Heart left ventricle (tissue), 16 donors: ENCODE data around the gene PHF14. TPM values are rescaled to one million over a fixed set of nuclear protein-coding genes. Genes with fewer than 3 reads are reported as not detected.

Experiments used
- ATAC-seq, 4 donors: fragments of 200-7000 bp; cut with Tn5 transposase; one replicate each; pipeline ENCODE4 v1.9.1; 2020 to 2022; ENCODE audit warnings: moderate library complexity in 4 of 4, mild to moderate bottlenecking in 3 of 4, moderate number of reproducible peaks in 1 of 4
- DNase-seq, 5 donors: peaks; one replicate each; pipeline ENCODE4 v3.0.0-alpha.2; 2020
- H3K27ac ChIP-seq, 12 donors: fragments of 200-600 bp; sonication (generic) in 4 of 12; one replicate each; pipeline versions ENCODE4 v1.5.0 to v1.8.0; 2016 to 2022; ENCODE audit warnings: mild to moderate bottlenecking in 2 of 12
- H3K27me3 ChIP-seq, 9 donors: fragments of 200-600 bp; sonication (generic) in 2 of 9; one replicate each; pipeline versions ENCODE4 v1.5.1 to v1.8.0; 2016 to 2022; ENCODE audit warnings: mild to moderate bottlenecking in 3 of 9
- H3K36me3 ChIP-seq, 9 donors: fragments of 200-600 bp; sonication (generic) in 2 of 9; one replicate each; pipeline versions ENCODE4 v1.5.0 to v1.8.0; 2018 to 2022; ENCODE audit warnings: mild to moderate bottlenecking in 2 of 9
- H3K4me1 ChIP-seq, 12 donors: fragments of 200-600 bp; sonication (generic) in 4 of 12; one replicate each; pipeline versions ENCODE4 v1.5.0 to v1.8.0; 2016 to 2022; ENCODE audit warnings: mild to moderate bottlenecking in 3 of 12
- H3K4me3 ChIP-seq, 12 donors: fragments of 200-600 bp; sonication (generic) in 4 of 12; one replicate each; pipeline versions ENCODE4 v1.5.0 to v1.8.0; 2017 to 2022; ENCODE audit warnings: mild to moderate bottlenecking in 9 of 12, moderate library complexity in 4 of 12
- H3K9me3 ChIP-seq, 12 donors: fragments of 200-600 bp; sonication (generic) in 4 of 12; one replicate each; pipeline versions ENCODE4 v1.5.0 to v1.8.0; 2016 to 2022; ENCODE audit warnings: mild to moderate bottlenecking in 1 of 12
- POLR2A ChIP-seq, 2 donors: fragments of 450-650 bp; IDR thresholded peaks; one replicate each; pipeline ENCODE4 v1.6.1; 2017; ENCODE audit warnings: antibody characterized with exemption in 2 of 2, mild to moderate bottlenecking in 2 of 2, moderate library complexity in 2 of 2
- WGBS, 4 donors: extraction: QIAGEN DNeasy Blood & Tissue Kit in 2 of 4; methylation state at CpG; one replicate each; pipeline versions ENCODE4 v1.1.5 to v1.1.7; 2013 to 2018; 5-methylcytosine and 5-hydroxymethylcytosine counted together
- intact Hi-C, 10 donors: fragments of 100-400 bp; cut with DNase I; formaldehyde crosslinking; loops; one replicate each; pipeline versions ENCODE4 v1.11.1 to v1.14.2; 2022
- polyA plus RNA-seq, 2 donors: library from polyadenylated mRNA; stranded (reverse); fragments of 200-250 nt; gene quantifications; one replicate each; pipeline ENCODE4 v1.2.3, GENCODE V29; 2013
- total RNA-seq, 9 donors: library from RNA; depleted of rRNA in 2 of 9; stranded (reverse); fragments of >200 nt in 2 of 9; fragmentation: NEBNext Ultra II Directional in 3 of 9; extraction: Animal tissue kit (Norgen Biotek cat#: 25700) in 3 of 9; gene quantifications; one replicate each; pipeline versions ENCODE4 v1.1.0 to v1.2.4, GENCODE V29; 2016 to 2023
- TF ChIP-seq, protein P1 (sequence below), 12 donors: fragments of 200-600 bp; sonication (generic) in 4 of 12; IDR thresholded peaks; one replicate each; pipeline versions ENCODE4 v1.5.0 to v1.8.0; 2018 to 2022; ENCODE audit warnings: antibody characterized with exemption in 12 of 12, mild to moderate bottlenecking in 5 of 12
- donor health status: ischemic (EF 13 %, LVEDD 7.1; RV severe dilation, severe dysfunction).
- donor health status: healthy with polysubstance abuse.
- donor health status: DM: no; HTN: yes; CAD: no.
- donor health status: DM: no; HTN: no; CAD: no.
- donor health status: ischemic (EF 25% LVEDD 6.9; RV normal size, moderate dysfunction).
- donor health status: ischemic (EF 25% LVEDD 5.7; RV mildly dilated, moderate dysfunction).
- donor health status: healthy.
- donor health status: DM: yes; HTN: yes; CAD: no.
- donor health status: ischemic (EF 35%, LVEDD 5.7; RV mildly dilated, moderate dysfunction).
- donor health status: nonischemic (EF 11% LVEDD 7.7; RV severe dilation, severe dysfunction).
- donor health status: DM: yes; HTN: yes; CAD: no.
- donor health status: PGD.
- donor health status: ischemic (EF 29% LVEDD 5.4; RV normal size, mild dysfunction).
- donor health status: nonischemic (EF 23%, LVEDD 6.1; RV moderate dilation, normal function).

Gene PHF14
- total and polyA plus RNA-seq, 11 donors, result 8.8 to 21.4 (median 14.3) TPM

DNA sequence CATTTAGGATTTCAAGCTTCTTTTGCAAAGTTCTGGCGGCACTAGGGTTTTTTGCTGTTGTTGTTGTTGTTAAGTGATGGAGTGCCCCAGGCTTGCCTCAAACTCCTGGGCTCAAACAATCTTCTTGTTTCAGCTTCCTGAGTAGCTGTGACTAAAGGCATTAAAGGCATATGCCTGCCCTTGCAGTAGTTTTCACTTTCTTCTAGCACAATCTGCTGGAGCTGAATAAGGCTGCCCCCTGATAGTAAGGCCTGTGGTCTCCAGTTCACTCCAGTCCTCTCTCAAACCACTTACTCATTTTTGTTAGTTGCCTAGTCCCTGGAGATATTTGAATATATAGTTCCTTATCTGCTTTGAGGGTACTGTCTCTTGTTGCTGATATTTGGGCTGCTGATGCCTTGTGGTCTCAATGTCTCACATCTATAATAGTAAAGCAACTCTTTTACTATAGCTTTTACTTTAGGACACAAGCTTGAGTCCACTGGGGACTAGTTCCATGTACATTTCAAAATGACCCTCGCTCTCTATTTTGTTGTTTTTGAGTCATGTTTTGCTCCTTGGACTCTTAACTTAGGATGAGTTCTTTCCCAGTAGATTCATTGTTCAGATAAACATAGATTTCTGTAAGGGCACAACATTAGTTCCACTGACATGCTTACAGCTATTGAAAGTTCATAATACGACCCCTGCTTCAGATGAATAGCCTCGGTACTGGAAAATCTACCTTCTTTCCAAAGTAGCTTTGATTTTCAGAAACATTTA is 25.5 kb downstream of the PHF14 start:
- DNase-seq, result no peak
- H3K27ac ChIP-seq, result no peak overlapping the region
- TF ChIP-seq POLR2A (IDR thresholded peaks at IDR 0.05), result no peak
- TF ChIP-seq, protein P1, sequence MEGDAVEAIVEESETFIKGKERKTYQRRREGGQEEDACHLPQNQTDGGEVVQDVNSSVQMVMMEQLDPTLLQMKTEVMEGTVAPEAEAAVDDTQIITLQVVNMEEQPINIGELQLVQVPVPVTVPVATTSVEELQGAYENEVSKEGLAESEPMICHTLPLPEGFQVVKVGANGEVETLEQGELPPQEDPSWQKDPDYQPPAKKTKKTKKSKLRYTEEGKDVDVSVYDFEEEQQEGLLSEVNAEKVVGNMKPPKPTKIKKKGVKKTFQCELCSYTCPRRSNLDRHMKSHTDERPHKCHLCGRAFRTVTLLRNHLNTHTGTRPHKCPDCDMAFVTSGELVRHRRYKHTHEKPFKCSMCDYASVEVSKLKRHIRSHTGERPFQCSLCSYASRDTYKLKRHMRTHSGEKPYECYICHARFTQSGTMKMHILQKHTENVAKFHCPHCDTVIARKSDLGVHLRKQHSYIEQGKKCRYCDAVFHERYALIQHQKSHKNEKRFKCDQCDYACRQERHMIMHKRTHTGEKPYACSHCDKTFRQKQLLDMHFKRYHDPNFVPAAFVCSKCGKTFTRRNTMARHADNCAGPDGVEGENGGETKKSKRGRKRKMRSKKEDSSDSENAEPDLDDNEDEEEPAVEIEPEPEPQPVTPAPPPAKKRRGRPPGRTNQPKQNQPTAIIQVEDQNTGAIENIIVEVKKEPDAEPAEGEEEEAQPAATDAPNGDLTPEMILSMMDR (IDR thresholded peaks at IDR 0.05), result no peak
- no peak overlapping the region for H3K4me3 ChIP-seq
- intact Hi-C loops, result no loop called here
- H3K4me1 ChIP-seq, result peaks cover 0 to 12% (median 1%) of the 10 kb centered on the region in 12 donors
- ATAC-seq, result no peak
- peaks cover 0 to 16% (median 3%) of the 10 kb centered on the region in 12 donors for H3K9me3 ChIP-seq
- WGBS, 4 donors, result 79 to 89% (median 83%) methylated on average over 4 of the region's 4 CpGs
- peaks cover 0 to 15% (median 10%) of the 10 kb centered on the region in 9 donors for H3K36me3 ChIP-seq
- H3K27me3 ChIP-seq, result no peaks in the 10 kb centered on the region

DNA sequence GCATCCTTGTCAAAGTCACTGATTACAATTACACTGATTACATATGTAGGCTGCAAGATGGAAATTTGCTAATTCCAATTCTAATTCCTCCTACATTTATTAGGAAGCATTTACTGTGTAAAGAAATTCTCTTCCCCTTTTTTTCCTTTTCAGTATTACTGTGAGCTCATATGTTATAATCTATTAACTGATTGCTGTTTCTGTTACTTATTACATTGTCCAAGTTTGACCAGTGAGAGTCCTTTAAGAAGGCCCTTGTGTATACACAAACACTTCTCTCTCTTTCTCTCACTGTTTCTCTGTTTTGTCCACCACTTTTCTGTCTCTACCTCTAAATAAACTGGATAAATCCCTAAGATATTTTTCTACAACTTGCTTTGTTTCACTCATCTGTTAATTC is 31.5 kb downstream of the PHF14 start:
- Histone ChIP-seq H3K36me3 (peaks cover 0 to 8% (median 0%) of the 10 kb centered on the region in 9 donors), H3K4me3 (no peak overlapping the region), H3K4me1 (no peaks in the 10 kb centered on the region), H3K27ac (no peak overlapping the region), H3K27me3 (no peaks in the 10 kb centered on the region), H3K9me3 (no peaks in the 10 kb centered on the region)
- intact Hi-C loops, result no loop called here
- ATAC-seq (no peak), DNase-seq (no peak)
- TF ChIP-seq, protein P1 (IDR thresholded peaks at IDR 0.05), result no peak
- TF ChIP-seq POLR2A (IDR thresholded peaks at IDR 0.05), result no peak

DNA sequence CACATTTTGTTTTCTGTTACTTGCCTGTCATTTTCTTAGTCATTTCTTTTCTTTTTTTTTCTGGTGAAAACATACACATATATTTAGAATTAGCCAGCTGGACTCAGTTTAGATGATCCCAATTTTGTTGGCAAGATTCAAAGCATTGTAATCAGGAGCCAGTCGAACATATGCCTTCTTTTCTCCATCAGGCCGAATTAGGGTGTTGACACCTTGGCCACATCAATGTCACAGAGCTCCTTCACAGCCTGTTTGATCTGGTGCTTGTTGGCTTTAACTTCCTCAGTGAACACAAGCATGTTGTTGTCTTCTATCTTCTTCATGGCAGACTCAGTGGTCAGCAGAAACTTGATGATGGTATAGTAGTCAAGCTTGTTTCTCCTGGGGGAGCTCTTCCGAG is 32.6 kb downstream of the PHF14 start:
- H3K36me3 ChIP-seq, result peaks cover 0 to 8% (median 0%) of the 10 kb centered on the region in 9 donors
- TF ChIP-seq POLR2A (IDR thresholded peaks at IDR 0.05), result no peak
- TF ChIP-seq, protein P1 (IDR thresholded peaks at IDR 0.05), result no peak
- H3K27me3 ChIP-seq, result no peaks in the 10 kb centered on the region
- ATAC-seq (no peak), DNase-seq (no peak)
- H3K27ac ChIP-seq, result no peak overlapping the region
- no peaks in the 10 kb centered on the region for H3K9me3 ChIP-seq
- intact Hi-C loops, result no loop called here
- H3K4me3 ChIP-seq, result no peak overlapping the region
- H3K4me1 ChIP-seq, result peaks cover 0 to 1% (median 0%) of the 10 kb centered on the region in 12 donors
- WGBS, 4 donors, result 50 to 52% (median 50%) methylated on average over 3 of the region's 3 CpGs

DNA sequence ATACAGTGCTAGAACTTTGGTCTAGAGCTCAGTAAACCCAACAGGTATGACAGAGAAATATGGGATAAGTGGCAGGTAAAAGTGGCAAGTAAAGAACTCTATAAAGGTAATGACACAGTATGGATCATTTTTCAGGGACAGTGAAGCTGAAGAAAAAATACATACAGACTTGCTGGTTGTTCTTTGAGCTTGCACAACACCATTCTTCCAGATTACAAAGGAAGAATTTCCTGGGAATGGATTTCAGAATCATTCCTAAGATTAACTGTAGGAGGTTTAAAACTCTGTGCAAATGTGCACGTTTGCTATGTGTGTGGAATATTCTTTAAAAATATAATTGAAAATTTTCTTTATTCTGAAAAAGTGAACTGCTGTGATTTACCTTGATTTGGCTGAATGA is 36.0 kb downstream of the PHF14 start:
- TF ChIP-seq POLR2A (IDR thresholded peaks at IDR 0.05), result no peak
- TF ChIP-seq, protein P1 (IDR thresholded peaks at IDR 0.05), result no peak
- intact Hi-C loops, result loop anchor here in 1 of 10 donors (5.0 kb wide), 1 partner anchor 323 kb away; no protein-coding TSS in a partner anchor
- 44 to 65% (median 60%) methylated on average over 1 of the region's 1 CpG for WGBS, 4 donors
- Histone ChIP-seq H3K36me3 (peaks cover 0 to 19% (median 10%) of the 10 kb centered on the region in 9 donors), H3K9me3 (no peaks in the 10 kb centered on the region), H3K27ac (no peak overlapping the region), H3K27me3 (no peaks in the 10 kb centered on the region), H3K4me3 (no peak overlapping the region), H3K4me1 (peaks cover 0 to 5% (median 0%) of the 10 kb centered on the region in 12 donors)
- no peak for DNase-seq
- no peak for ATAC-seq
